ENCODE results near the gene GABBR1.

DNA sequence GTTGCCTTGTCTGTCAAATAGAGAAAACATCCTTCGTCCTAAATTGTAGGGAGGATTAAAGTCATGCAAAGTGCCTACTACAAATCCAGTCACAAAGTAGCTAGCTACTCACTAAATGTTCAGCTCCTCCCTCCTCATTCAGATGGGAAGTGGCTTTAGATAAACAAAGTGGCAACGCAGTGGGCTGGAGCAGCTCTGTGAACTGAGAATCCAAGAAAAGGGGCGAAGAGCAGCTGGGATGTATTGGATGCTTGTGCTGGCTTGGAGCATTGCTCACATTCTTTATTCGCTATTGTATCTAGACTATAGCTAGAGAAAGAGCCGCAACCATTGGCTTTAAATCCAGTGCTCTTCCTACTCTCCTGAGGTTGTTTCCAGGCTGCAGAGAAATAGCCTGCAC, 34.2 kb upstream of the GABBR1 start:
- TF ChIP-seq, protein P1, sequence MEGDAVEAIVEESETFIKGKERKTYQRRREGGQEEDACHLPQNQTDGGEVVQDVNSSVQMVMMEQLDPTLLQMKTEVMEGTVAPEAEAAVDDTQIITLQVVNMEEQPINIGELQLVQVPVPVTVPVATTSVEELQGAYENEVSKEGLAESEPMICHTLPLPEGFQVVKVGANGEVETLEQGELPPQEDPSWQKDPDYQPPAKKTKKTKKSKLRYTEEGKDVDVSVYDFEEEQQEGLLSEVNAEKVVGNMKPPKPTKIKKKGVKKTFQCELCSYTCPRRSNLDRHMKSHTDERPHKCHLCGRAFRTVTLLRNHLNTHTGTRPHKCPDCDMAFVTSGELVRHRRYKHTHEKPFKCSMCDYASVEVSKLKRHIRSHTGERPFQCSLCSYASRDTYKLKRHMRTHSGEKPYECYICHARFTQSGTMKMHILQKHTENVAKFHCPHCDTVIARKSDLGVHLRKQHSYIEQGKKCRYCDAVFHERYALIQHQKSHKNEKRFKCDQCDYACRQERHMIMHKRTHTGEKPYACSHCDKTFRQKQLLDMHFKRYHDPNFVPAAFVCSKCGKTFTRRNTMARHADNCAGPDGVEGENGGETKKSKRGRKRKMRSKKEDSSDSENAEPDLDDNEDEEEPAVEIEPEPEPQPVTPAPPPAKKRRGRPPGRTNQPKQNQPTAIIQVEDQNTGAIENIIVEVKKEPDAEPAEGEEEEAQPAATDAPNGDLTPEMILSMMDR (optimal IDR thresholded peaks at IDR 0.05 in 1 of 3, IDR thresholded peaks at IDR 0.05 in 1 of 3, conservative IDR thresholded peaks at IDR 0.05 in 1 of 3; ENCODE audit: extremely low read depth in 1 of 3, insufficient read depth in 2 of 3, low read length in 3 of 3), result no peak
- TF ChIP-seq EZH2 (IDR thresholded peaks at IDR 0.05; ENCODE audit: low read length), result no peak

Data from keratinocyte (primary cell).